GM12801 (cell line): ENCODE results near the gene WNT3.

ENCODE experiments used
- CTCF ChIP-seq: IDR thresholded peaks from one replicate; pipeline ENCODE4 v1.5.1; 2011; ENCODE audit warnings: control low read depth; ENCODE audit not compliant: insufficient read length; ENCODE audit errors: extremely low read depth

WNT3 gene

GRCh38 chr17:46717999-46718398 is 100.5 kb downstream of the WNT3 start:
- no peak for TF ChIP-seq CTCF
